GM19025 (cell line): Measurements from ENCODE around the gene TNK2.

Experiments
- ATAC-seq: cut with Tn5 transposase; IDR thresholded peaks from one replicate; pipeline ENCODE4 v1.9.1; 2021; ENCODE audit warnings: mild to moderate bottlenecking, low read depth, moderate library complexity; ENCODE audit not compliant: unreplicated experiment

Gene TNK2

DNA sequence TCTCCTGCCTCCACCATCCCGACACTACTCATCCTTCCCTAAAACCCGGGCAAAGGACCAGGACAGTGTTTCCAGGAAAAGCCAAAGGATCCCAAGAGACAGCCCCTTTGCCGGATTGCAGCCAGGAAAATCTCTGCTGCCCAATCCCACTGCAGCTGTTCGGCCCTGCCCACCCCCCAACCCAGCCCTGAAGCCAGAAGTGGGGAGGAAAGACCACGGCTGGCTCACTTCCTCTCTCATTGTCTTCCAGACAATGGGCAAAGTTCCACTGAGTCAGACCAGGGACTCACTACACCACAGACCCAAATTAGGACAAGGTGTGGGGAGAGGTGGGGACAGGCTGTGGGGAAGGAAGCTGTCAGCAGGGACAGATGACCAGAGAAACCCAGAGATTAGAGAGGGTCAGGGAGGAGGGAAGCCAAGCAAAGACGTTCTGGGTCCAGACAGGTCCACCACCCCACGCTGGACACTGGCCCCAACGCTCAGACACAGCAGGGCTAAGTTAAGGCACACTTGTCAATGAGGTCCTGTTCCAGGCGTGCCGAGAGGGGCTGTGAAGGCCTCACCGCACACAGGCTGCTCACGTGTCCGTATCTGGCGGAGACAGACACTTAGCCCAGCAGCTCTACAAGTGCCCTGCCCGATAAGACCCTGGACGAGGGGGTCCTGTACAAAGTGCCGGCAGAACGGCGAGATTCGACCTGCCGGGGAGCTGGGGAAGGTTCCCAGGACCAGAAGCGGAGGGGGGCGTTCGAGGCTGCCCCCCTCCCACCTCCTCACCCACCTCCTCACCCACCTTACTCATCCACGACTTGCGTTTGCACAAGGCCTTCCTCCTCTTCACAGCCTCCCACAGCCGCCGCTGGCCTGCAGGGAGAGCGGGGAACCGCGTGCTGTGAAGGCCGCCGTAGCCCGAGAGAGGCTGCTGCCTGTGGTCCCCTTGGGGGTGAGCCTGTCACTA is 21.9 kb downstream of the TNK2 start:
- no peak for ATAC-seq

DNA sequence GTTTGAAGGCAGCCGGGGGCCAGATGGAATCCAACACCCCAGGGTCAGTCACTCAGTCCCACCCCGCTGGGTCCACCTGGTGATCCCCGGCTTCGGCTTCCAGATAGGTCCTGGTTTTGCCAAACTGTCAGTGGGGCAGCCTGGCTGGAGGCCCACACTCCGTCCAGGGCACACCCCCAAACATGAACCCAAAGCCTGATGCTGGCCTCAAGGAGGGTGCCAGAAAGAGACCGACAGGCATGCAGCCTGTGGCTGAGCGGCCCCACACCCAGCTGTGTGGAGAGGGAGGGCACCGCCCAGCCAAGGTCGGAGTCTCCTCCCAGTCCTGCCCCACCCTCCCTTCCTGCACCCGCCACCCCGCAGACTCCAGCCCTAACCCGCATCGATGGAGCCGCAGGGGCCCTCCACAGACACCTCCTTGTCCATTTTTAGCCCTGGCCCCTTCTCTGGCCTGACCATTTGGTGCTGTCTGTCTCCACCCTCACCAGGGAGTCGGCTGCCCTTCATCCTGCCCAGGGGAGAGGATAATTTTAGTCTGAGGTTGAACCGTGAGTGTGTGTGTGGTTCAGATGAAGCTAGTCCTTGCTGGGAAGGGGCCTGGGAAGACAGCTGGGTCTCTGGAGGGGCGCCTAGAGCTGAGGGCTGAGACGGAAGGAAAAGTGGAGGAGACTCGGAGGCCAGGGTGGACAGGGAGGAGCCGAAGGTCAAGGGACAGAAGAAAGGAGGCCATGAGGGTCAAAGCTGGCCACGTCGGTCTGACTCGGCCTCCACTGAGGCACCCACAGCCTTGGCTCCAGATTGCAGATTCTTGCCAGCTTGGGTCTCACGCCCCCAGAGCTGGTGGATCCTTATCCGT is 23.1 kb downstream of the TNK2 start:
- ATAC-seq: no peak

DNA sequence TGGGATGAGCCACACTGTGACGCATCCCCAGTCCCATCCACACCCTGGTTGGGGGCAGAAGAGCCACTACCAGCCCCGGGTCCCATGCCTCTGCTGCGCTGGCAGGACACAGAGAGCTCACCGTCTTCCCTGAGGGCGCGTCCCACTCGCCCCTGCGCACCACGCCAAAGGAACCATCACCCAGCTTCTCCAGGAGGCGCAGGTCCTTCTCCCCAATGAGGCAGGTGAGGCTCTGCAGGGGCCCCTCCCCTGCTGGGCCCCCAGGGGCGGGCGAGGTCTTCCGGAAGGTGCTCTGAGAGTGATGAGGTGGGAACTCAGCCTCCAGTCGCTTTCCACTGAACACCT is 23.7 kb downstream of the TNK2 start:
- ATAC-seq: no peak

GRCh38 chr3:195883801-195884200 is 24.6 kb downstream of the TNK2 start:
- no peak for ATAC-seq

GRCh38 chr3:195883160-195883559 is 25.2 kb downstream of the TNK2 start:
- no peak for ATAC-seq

- ATAC-seq: no peak
Observed at GRCh38 chr3:195882002-195882441, 26.3 kb downstream of the TNK2 start.

DNA sequence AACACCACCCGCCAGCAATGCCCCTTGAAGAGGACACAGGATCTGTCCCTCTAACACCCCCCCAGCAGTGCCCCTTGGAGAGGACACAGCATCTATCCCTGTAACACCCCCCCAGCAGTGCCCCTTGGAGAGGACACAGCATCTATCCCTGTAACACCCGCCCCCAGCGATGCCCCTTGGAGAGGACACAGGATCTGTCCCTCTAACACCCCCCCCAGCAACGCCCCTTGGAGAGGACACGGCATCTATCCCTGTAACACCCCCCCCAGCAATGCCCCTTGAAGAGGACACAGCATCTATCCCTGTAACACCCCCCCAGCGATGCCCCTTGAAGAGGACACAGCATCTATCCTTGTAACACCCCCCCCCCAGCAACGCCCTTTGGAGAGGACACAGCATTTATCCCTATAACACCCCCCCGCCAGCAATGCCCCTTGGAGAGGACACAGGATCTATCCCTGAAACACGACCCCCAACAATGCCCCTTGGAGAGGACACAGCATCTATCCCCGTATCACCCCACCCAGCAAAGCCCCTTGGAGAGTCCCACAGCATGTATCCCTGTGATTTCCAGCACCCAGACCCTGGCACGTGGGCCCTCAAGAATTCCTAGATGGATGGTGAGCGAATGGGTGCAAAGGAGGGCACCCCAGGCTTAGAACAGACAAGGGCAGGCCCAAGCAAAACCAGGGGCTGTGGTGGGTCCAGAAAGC is 26.9 kb downstream of the TNK2 start:
- ATAC-seq: no peak

- ATAC-seq: no peak
Observed at GRCh38 chr3:195880037-195880431, 28.3 kb downstream of the TNK2 start.

GRCh38 chr3:195879416-195880036 is 28.8 kb downstream of the TNK2 start:
- ATAC-seq: no peak

DNA sequence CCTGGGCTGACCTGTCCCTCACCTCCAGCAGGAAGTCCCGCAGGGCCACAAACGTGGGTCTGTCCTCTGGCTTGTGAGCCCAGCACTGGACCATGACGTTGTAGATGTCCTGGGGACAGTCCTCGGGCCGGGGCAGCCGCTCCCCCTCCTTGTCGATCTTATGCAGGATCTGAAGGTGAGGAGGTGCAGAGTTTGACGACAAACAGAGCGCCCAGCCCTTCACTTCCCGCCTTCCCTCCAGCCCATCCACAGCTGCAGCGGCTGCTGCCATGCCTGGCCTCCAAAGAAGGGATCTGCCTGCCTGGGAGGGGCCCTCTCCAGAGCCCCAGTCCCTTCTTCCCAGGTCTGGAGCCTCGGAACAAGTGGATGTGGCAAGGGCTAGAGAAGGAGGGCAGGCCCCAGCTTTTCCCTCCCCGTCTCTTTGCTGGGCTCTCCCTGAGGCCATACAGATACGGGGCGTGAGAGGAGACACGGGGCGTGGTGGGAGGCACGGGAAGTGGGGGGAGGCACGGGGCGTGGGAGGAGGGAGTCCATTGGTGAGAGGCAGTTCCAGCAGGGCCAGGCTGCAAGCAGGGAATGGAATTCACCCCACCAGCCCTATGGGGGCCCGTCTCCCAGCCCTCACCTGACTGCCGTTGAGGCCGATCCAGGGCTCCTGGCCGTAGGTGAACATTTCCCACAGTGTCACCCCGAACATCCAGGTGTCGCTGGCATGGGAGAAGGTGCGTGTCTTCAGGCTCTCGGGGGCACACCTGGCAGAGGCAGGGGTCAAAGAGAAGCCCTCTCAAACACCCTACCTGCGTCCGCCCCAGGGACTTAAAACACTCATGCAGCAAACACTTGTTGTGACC is 29.7 kb downstream of the TNK2 start:
- no peak for ATAC-seq

- no peak for ATAC-seq
Observed at GRCh38 chr3:195877767-195878423, 30.5 kb downstream of the TNK2 start.

GRCh38 chr3:195877136-195877715 is 31.1 kb downstream of the TNK2 start:
- ATAC-seq: no peak

DNA sequence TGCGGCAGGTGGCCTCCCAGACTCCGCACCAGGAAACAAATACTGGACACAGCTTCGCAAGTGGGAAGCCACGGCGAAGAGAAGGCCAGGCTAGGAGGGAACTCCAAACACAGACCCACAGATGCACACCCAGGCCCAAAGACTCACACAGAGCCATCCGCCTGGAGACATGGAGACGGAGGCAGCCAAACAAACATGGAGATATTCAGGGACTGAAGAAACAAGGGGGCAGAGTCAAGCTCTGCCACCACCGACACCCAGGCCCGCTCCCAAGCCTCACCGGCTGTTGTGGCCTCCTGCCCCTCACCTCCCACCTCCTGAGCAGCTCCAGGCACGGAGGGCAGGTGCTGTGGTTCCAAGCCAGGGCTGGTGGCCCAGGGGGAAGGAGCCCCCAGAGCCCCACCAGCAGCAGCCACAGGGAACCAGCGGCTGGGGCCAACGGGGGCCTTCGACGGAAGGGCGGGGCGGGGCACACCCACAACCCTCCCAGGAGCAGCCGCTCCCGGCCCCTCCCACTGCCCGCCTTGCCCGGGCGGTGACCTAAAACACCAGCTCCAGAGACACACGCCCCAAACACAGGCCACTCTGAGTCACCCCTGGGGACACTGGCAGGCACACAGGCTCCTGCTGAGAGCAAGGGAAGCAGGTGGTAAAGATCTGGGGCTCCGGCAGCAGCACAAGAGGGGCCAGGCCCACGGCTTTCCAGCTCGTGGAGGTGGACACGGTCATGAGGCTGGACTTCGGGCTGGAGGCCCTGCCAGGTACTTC is 31.9 kb downstream of the TNK2 start:
- no peak for ATAC-seq

- ATAC-seq: no peak
Observed at GRCh38 chr3:195875482-195876236, 32.7 kb downstream of the TNK2 start.

GRCh38 chr3:195873971-195874370 is 34.4 kb downstream of the TNK2 start:
- ATAC-seq: no peak

GRCh38 chr3:195873281-195873887 is 35.0 kb downstream of the TNK2 start:
- ATAC-seq: no peak

DNA sequence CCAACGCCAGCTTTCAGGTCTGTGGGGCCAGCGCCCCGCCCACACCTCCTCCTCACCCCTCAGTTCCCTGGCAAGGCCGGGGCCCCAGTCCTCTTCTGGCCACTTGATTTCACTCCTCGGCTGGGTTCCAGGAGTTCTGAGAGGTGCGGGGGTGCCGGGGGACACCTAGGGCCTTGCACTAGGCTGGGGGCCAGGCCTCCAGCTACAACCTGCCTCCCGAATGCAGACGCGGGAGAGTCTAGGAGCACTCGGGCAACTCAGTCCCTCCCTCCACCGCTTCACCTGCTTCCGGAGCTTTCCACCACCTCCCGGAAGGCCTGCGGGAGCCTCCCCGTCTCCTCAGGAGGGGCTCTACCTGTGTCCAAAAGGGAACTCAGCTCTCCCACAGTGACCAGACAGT is 35.6 kb downstream of the TNK2 start:
- no peak for ATAC-seq
